B cell (primary cell): Measurements from ENCODE around the gene SRBD1. TPM values are rescaled to one million over a fixed set of nuclear protein-coding genes. Genes with fewer than 3 reads are reported as not detected.
A peak's percentile ranks its signal among the peaks of the same experiment; 100 is the strongest.

ENCODE experiments used
- ATAC-seq: fragments of 200-7000 bp; cut with Tn5 transposase; one replicate; pipeline ENCODE4 v1.10.0; 2021; ENCODE audit warnings: low read depth, mild to moderate bottlenecking, moderate number of reproducible peaks, moderate library complexity
- CTCF ChIA-PET: fragments of 350-600 bp; sonication (Branson Sonifier 250); formaldehyde crosslinking; loops from one replicate; lab custom pipeline; 2021; ENCODE audit warnings: antibody characterized with exemption, inconsistent platforms; lab: Charles Lee
- POLR2A ChIA-PET: fragments of 350-600 bp; sonication (Branson Sonifier 250); formaldehyde crosslinking; loops from one replicate; lab custom pipeline; 2021; ENCODE audit warnings: antibody characterized with exemption; lab: Charles Lee
- DNase-seq: peaks from one replicate; pipeline ENCODE4 v3.0.0; 2013
- H2AFZ ChIP-seq: 2 replicates; pipeline ENCODE4 v1.6.1; 2012; ENCODE audit warnings: mild to moderate bottlenecking, low read depth, low read length; ENCODE audit not compliant: insufficient read depth, poor library complexity, severe bottlenecking
- H3K27ac ChIP-seq, 2 donors: 1 replicate in 1 of 2; 2 replicates in 1 of 2; pipeline ENCODE4 v1.5.1; 2012 to 2013; ENCODE audit warnings: low read length in 2 of 2, mild to moderate bottlenecking in 2 of 2, moderate library complexity in 1 of 2
- H3K27me3 ChIP-seq, 4 experiments: fragments of 200-600 bp in 1 of 4; sonication (generic) in 1 of 4; replicated peaks in 1 of 4; 1 replicate in 2 of 4; 2 replicates in 2 of 4; pipeline versions ENCODE4 v1.6.1 to v1.7.0; 2013 to 2016; ENCODE audit warnings: low read length in 3 of 4, mild to moderate bottlenecking in 2 of 4, mixed read lengths in 1 of 4, moderate library complexity in 1 of 4; ENCODE audit not compliant: insufficient read depth in 4 of 4, control insufficient read depth in 3 of 4; ENCODE audit errors: control extremely low read depth in 1 of 4
- H3K36me3 ChIP-seq, 2 experiments: replicated peaks in 1 of 2; 1 replicate in 1 of 2; 2 replicates in 1 of 2; pipeline versions ENCODE4 v1.6.1 to v1.7.1; 2013; ENCODE audit warnings: low read length in 1 of 2; ENCODE audit not compliant: insufficient read depth in 2 of 2, control insufficient read depth in 1 of 2; ENCODE audit errors: control extremely low read depth in 1 of 2, extremely low read depth in 1 of 2
- H3K4me1 ChIP-seq, 2 donors: fragments of 200-600 bp in 1 of 2; sonication (generic) in 1 of 2; 1 replicate in 1 of 2; 2 replicates in 1 of 2; pipeline versions ENCODE4 v1.5.1 to v1.6.1; 2013 to 2017; ENCODE audit warnings: low read length in 2 of 2; ENCODE audit not compliant: control insufficient read depth in 2 of 2, insufficient read depth in 2 of 2
- H3K4me2 ChIP-seq: replicated peaks from 2 replicates; pipeline ENCODE3; 2012; ENCODE audit warnings: mild to moderate bottlenecking, low read depth, low read length; ENCODE audit not compliant: poor library complexity, severe bottlenecking
- H3K4me3 ChIP-seq, 5 experiments: fragments of 200-600 bp in 1 of 5; sonication (generic) in 1 of 5; 1 replicate in 3 of 5; 2 replicates in 2 of 5; pipeline versions ENCODE4 v1.5.1 to v1.7.0; 2011 to 2016; ENCODE audit warnings: low read length in 4 of 5, mild to moderate bottlenecking in 4 of 5, low read depth in 2 of 5, control low read depth in 1 of 5, moderate library complexity in 1 of 5; ENCODE audit not compliant: insufficient read depth in 1 of 5; ENCODE audit errors: control extremely low read depth in 1 of 5, extremely low read depth in 1 of 5
- H3K79me2 ChIP-seq: fragments of 200-600 bp; sonication (generic); one replicate; pipeline ENCODE4 v1.6.0; 2016; ENCODE audit warnings: low read length; ENCODE audit not compliant: control insufficient read depth, insufficient read depth
- H3K9ac ChIP-seq: fragments of 200-600 bp; sonication (generic); 2 replicates; pipeline ENCODE4 v1.6.1; 2017; ENCODE audit warnings: mild to moderate bottlenecking, low read length, moderate library complexity
- H3K9me3 ChIP-seq, 3 donors: one replicate each; pipeline versions ENCODE4 v1.6.1 to v1.7.1; 2013; ENCODE audit warnings: low read length in 2 of 3; ENCODE audit not compliant: control insufficient read depth in 2 of 3, insufficient read depth in 1 of 3; ENCODE audit errors: control extremely low read depth in 1 of 3
- H4K20me1 ChIP-seq: 2 replicates; pipeline ENCODE4 v1.6.0; 2012; ENCODE audit warnings: mild to moderate bottlenecking, low read length; ENCODE audit not compliant: insufficient read depth, control insufficient read depth, poor library complexity, severe bottlenecking
- H3K27ac Mint-ChIP-seq: one replicate; pipeline ENCODE4 v1.8.0; 2021; ENCODE audit warnings: mixed read lengths
- H3K27me3 Mint-ChIP-seq: one replicate; pipeline ENCODE4 v1.8.0; 2021; ENCODE audit warnings: mixed read lengths
- H3K4me1 Mint-ChIP-seq: one replicate; pipeline ENCODE4 v1.8.0; 2021; ENCODE audit warnings: mixed read lengths
- H3K4me3 Mint-ChIP-seq: one replicate; pipeline ENCODE4 v1.8.0; 2021; ENCODE audit warnings: mixed read lengths
- H3K9me3 Mint-ChIP-seq: one replicate; pipeline ENCODE4 v1.8.0; 2022; ENCODE audit warnings: mixed read lengths; ENCODE audit not compliant: insufficient read depth
- EZH2 ChIP-seq: IDR thresholded peaks from 2 replicates; pipeline ENCODE4 v1.6.1; 2012; ENCODE audit warnings: borderline replicate concordance, low read depth, mild to moderate bottlenecking, moderate library complexity, low read length; ENCODE audit not compliant: insufficient read depth, poor library complexity, severe bottlenecking
- WGBS: methylation state at CpG from one replicate; pipeline ENCODE4 v1.1.5; 2013; ENCODE audit warnings: missing lambda C conversion rate; ENCODE audit not compliant: insufficient coverage; 5-methylcytosine and 5-hydroxymethylcytosine counted together
- intact Hi-C: fragments of 100-400 bp; cut with micrococcal nuclease; formaldehyde crosslinking; loops from one replicate; pipeline ENCODE4 v1.10.0; 2022
- polyA plus RNA-seq: library from polyadenylated mRNA; depleted of rRNA; stranded (reverse); fragments of >200 nt; gene quantifications from 2 replicates; pipeline ENCODE4 v1.2.3, GENCODE V29; 2012
- total RNA-seq, 2 donors: library from RNA; stranded (reverse); fragments of 120-200 nt in 1 of 2; gene quantifications; 1 replicate in 1 of 2; 2 replicates in 1 of 2; pipeline versions ENCODE4 v1.2.3 to v1.2.4, GENCODE V29; 2013 to 2022
- TF ChIP-seq, protein P1 (sequence below): fragments of 200-600 bp; IDR thresholded peaks from one replicate; pipeline ENCODE4 v1.8.0; 2022; ENCODE audit warnings: antibody characterized with exemption, mild to moderate bottlenecking

SRBD1 gene
- total and polyA plus RNA-seq, 2 donors (not counting 1 experiment from before 2014, with no cell fraction given): 6.2 to 27.1 TPM

DNA sequence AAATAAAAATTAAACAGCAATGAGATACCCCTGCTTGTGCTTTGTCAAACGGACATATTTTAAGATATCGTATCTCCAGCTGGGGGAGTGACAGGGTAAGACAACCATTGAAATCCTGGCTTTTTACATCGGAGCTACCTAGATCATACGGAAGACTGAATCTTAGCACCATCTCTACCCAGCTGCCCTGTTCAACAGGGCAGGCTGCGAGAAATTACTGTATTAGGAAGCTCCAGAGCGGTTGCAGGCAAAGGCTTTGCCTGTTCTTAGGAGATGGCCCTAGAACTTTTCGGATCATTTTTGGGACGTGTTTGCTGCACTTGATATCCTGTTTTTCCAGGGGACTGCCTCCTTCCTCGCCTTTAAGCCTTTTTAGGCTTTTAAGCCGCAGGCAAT lies 38.4 kb upstream of the SRBD1 start:
- TF ChIP-seq, protein P1, sequence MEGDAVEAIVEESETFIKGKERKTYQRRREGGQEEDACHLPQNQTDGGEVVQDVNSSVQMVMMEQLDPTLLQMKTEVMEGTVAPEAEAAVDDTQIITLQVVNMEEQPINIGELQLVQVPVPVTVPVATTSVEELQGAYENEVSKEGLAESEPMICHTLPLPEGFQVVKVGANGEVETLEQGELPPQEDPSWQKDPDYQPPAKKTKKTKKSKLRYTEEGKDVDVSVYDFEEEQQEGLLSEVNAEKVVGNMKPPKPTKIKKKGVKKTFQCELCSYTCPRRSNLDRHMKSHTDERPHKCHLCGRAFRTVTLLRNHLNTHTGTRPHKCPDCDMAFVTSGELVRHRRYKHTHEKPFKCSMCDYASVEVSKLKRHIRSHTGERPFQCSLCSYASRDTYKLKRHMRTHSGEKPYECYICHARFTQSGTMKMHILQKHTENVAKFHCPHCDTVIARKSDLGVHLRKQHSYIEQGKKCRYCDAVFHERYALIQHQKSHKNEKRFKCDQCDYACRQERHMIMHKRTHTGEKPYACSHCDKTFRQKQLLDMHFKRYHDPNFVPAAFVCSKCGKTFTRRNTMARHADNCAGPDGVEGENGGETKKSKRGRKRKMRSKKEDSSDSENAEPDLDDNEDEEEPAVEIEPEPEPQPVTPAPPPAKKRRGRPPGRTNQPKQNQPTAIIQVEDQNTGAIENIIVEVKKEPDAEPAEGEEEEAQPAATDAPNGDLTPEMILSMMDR: no peak
- TF ChIP-seq EZH2: no peak
- CTCF ChIA-PET: interaction anchor here (0.6 to 5.2 kb wide), 12 partner anchors 37 to 329 kb away, joined by 3 to 86 read pairs (median 3); no protein-coding TSS in a partner anchor
- Histone ChIP-seq H3K36me3 (no peaks in the 10 kb centered on the region), H3K4me1 (peaks cover 22 to 38% of the 10 kb centered on the region in 2 donors), H3K27ac (peak overlapping the region in 1 of 2 donors; percentile 84), H3K9ac (peak overlapping the region; percentile 85), H3K27me3 (no peaks in the 10 kb centered on the region), H3K4me3 (peak overlapping the region; percentile 42 to 96 (median 87)), H3K4me2 (peak overlapping the region; percentile 76), H3K9me3 (no peaks in the 10 kb centered on the region), H3K79me2 (peaks cover 40% of the 10 kb centered on the region), H2AFZ (peak overlapping the region; percentile 77), H4K20me1 (peaks cover 21% of the 10 kb centered on the region)
- Mint-ChIP-seq H3K27me3 (no peaks in the 10 kb centered on the region), H3K9me3 (no peaks in the 10 kb centered on the region), H3K4me3 (peak overlapping the region; percentile 93), H3K4me1 (peaks cover 35% of the 10 kb centered on the region), H3K27ac (peak overlapping the region; percentile 92)
- 14% methylated on average over 9 of the region's 10 CpGs for WGBS
- intact Hi-C loops: no loop called here
- POLR2A ChIA-PET: interaction anchor here (1.2 to 5.1 kb wide), 5 partner anchors 11 to 129 kb away, joined by 3 to 89 read pairs (median 9); no protein-coding TSS in a partner anchor
- ATAC-seq (no peak), DNase-seq (peak; percentile 40)

DNA sequence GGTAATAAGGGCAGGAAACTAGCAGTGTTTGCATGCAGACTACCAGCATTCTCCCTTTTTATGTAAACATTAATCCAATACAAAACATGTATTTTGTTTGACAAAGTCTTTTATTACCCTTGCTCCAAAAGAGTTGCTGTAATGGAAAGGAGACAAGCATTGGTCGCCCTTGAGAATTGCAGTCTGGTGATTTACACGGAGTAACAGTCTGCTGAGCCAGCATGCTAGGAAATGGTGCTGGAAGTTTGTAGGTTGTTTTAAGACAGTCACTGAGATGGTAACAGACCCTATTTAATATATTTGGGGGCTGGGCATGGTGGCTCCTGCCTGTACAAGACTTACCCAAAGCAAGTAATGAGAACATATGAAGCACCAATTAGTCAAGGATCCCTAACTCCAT lies 37.6 kb upstream of the SRBD1 start:
- H3K4me3 ChIP-seq: no peak overlapping the region
- ChIA-PET CTCF (interaction anchor here (0.9 to 5.3 kb wide), 3 partner anchors 131 to 287 kb away, joined by 3 to 76 read pairs (median 16); no protein-coding TSS in a partner anchor), POLR2A (no interaction called here)
- TF ChIP-seq EZH2: no peak
- TF ChIP-seq, protein P1: no peak
- peaks cover 31% of the 10 kb centered on the region for H3K79me2 ChIP-seq
- intact Hi-C loops: no loop called here
- no peaks in the 10 kb centered on the region for H3K36me3 ChIP-seq
- peaks cover 18 to 33% of the 10 kb centered on the region in 2 donors for H3K4me1 ChIP-seq
- Mint-ChIP-seq H3K4me1 (peaks cover 30% of the 10 kb centered on the region), H3K27me3 (no peaks in the 10 kb centered on the region), H3K4me3 (no peak overlapping the region), H3K27ac (peak overlapping the region; percentile 20), H3K9me3 (no peaks in the 10 kb centered on the region)
- peaks cover 13% of the 10 kb centered on the region for H4K20me1 ChIP-seq
- H3K27ac ChIP-seq: no peak overlapping the region
- DNase-seq: no peak
- H3K27me3 ChIP-seq: no peaks in the 10 kb centered on the region
- ATAC-seq: no peak
- no peak overlapping the region for H3K4me2 ChIP-seq
- no peaks in the 10 kb centered on the region for H3K9me3 ChIP-seq
- WGBS: 100% methylated on average over 2 of the region's 2 CpGs
- no peak overlapping the region for H2AFZ ChIP-seq
- H3K9ac ChIP-seq: no peak overlapping the region
